HTERT RPE-1 (cell line): ENCODE measurements around the gene SYT1.

Experiments
- in situ Hi-C: fragments of 300-500 bp; cut with MboI; formaldehyde crosslinking; loops from 4 replicates; pipeline ENCODE4 v1.14.3; 2020; ENCODE audit warnings: low sequenced_read_pairs

Gene SYT1

DNA sequence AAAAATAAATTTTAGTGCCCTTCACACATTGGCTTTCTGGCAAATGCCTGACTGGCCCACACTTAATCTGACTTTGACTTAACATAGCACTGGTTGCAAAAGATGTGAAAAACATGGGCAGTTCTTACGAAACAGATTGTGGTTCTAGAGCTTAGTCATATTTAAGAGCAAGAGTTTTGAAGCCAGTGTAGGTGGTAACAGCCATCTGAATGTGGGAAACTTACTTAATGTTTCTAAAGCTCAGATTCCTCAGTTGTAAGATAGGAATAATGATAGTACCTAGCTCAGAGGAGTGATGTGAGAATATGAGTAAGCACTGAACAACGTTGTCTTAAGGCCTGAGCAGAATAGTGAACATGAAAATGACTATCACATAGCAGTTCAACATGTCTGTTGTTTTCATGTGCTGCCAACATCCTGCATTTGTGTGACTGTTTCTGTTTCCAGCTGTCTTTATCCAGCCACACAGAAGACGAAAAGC is 262.7 kb downstream of the SYT1 start:
- in situ Hi-C loops, result no loop called here

GRCh38 chr12:79128956-79129355 is 264.4 kb downstream of the SYT1 start:
- in situ Hi-C loops, result no loop called here

DNA sequence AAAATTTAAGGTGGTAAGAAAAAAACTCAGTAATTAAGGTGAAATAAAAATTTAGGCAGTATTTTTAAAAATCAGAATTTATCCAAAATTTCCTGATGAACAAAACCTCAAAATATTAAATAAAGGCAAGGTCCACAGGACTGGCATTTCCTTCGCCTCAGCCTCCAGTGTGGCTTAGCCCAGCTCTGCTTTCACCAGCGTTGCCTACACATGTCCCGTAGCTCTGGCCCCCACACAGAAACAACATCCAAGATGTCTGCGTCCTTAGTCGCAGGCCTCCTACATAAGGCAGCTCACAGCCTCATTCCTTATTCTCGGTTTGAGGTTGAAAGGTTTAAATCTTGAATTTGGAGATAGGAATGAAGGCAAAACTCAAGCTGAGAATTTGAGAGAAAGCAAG is 274.3 kb downstream of the SYT1 start:
- in situ Hi-C loops, result no loop called here

DNA sequence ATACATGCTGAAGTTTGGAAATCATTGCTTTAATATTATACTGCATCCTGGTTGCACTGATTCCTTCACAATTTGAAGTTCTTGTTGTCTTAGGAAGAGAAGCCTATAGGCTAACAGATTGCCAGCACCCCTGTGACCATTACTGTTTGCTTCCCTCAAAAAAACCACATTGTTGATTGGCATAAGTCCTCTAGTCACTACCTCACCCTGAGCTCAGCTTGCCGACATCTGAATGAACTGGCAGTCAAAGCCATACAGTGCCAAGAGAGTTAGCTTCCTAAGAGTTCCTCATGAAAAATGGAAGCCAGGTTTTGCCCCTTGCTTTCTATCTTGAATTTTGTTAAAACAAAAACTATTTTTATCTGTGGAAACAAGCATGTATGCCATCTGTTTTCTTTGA is 276.1 kb downstream of the SYT1 start:
- in situ Hi-C loops, result no loop called here

DNA sequence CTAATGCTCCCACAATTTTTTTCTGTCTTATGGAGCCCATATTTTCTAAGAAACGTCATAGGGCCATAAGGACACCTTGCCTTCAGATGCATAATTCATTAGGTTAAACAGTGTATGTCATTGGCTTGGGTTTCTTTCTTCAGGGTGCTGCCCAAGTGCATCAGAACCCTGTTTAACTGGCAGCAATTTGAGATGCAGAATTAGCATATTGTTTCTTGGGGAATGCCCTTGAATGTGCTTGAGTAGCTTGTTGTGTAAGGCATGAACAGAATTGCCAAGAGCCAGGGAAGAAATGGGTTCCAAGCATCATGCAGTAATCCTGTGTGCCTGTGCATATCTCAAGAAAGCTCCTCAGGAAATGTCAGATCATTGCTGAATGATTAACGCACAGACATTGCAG is 277.2 kb downstream of the SYT1 start:
- in situ Hi-C loops, result no loop called here

- in situ Hi-C loops, result no loop called here
Measured at GRCh38 chr12:79143803-79144202, 279.2 kb downstream of the SYT1 start.

DNA sequence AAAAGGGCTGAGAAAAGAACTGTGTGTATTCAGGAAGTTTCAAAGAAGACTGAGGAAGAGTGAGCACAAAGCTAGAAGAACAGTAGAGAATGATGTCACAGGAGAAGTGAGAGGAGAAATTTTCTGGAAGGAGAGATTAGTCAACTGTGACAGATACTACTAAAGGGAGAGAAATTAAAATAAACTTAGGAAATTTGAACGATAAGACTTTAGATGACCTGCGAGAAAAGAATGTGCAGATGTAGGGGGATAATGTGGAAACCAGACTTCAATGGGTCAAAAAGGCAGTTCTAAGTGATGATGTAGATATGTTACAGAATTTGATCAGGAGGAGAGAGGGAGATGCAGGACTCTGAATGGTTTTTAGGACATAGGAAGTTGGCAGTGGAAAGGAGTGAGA is 287.4 kb downstream of the SYT1 start:
- in situ Hi-C loops, result no loop called here

DNA sequence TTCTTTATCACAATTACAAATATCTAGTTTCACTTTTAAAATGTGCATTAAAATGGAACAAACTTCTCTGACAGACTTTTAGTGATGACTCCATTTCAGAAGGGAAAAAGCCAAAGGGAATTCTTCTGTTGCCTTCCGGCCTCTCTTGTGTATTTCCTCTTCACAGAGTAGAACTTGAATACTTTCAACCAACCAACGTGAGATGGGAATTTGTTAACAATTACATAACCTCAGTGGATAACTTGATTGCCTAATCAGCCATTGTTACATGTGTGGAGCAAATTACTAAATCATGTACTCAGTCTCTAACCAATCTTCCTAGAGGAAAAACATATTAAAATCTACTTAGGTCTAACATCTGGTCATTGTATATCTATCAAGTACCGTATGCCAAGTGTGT is 291.1 kb downstream of the SYT1 start:
- in situ Hi-C loops, result no loop called here

- in situ Hi-C loops, result no loop called here
Measured at GRCh38 chr12:79156846-79157463, 292.4 kb downstream of the SYT1 start.

- in situ Hi-C loops, result no loop called here
Measured at GRCh38 chr12:79161249-79161934, 296.8 kb downstream of the SYT1 start.

GRCh38 chr12:79162147-79162772 is 297.7 kb downstream of the SYT1 start:
- in situ Hi-C loops, result no loop called here

DNA sequence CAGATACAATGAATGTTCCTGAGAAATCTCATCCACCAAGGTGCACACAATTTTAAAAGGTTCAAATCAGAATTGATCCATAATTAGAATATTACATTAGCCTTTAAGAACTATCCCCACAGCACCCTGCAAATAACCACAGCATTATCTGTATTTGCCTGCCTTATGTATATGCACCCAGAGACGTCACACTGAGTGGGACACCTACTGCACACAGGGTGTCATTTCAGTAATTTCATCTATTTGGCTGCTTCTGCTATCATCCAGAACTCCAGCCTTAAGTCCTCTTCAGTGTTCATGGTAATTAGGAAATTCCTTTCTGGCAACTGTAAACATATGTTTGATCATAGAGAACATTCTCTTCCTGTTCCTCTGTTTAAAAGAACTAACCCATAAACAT is 298.4 kb downstream of the SYT1 start:
- in situ Hi-C loops, result no loop called here

GRCh38 chr12:79164890-79165289 is 300.3 kb downstream of the SYT1 start:
- in situ Hi-C loops, result no loop called here

DNA sequence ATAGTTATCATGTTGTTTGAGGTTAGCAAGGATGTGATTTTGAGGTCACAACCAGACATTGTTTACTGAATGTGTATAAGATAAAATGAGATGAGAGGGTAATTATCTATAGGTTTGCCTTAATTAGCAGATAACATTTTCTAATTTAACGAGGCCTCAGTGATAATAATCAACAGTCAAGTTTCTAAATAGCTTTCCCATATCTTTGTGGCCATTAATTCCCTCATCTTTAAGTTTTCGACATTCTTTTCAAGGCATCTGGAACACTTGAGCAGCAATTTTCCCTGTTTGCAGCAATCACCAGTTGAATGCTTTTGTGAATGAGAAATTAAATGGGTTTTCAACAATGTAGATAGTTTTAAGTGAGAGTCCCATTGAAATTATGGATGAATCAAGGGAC is 304.1 kb downstream of the SYT1 start:
- in situ Hi-C loops, result no loop called here

- in situ Hi-C loops, result no loop called here
Measured at GRCh38 chr12:79174626-79175025, 310.1 kb downstream of the SYT1 start.

DNA sequence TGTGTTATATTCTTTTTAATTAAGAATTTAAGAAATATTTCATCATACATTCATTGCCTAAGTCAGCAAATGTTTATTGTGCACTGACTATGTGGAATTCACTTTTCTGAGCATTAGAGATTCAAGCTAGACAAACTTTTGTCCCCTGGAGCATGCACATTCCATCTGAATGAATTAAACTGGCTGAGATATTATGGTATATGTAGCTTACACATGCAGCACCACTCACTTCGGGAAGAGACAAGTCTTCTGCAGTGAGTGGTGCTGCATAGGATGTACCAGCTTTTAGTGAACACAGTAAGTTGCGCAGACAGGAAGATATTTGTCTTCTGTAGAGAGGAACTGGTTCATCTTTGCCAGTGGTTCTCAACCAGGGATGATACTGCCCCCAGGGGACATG is 318.4 kb downstream of the SYT1 start:
- in situ Hi-C loops, result no loop called here

- in situ Hi-C loops, result no loop called here
Measured at GRCh38 chr12:79183926-79184325, 319.4 kb downstream of the SYT1 start.

- in situ Hi-C loops, result no loop called here
Measured at GRCh38 chr12:79186506-79186905, 321.9 kb downstream of the SYT1 start.

DNA sequence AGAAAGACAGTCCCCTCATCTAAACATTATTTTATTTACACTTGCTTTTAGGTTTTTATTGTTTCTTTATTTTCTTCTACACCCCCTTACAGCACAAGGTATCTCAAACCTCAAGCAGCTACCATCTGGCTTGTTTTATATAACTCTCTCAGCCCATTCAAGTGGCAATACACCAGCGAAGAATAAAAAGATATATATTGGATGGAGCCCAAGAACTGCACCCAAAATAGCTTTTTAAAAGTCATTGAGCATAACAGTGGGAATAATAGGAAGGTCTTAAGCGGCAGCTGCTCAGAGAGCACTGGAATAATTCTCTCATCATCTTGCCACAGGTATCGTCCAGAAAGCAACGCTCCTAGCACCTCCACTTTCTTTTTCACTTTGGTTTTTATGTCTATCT is 322.5 kb downstream of the SYT1 start:
- in situ Hi-C loops, result no loop called here

GRCh38 chr12:79191391-79191790 is 326.8 kb downstream of the SYT1 start:
- in situ Hi-C loops, result no loop called here

DNA sequence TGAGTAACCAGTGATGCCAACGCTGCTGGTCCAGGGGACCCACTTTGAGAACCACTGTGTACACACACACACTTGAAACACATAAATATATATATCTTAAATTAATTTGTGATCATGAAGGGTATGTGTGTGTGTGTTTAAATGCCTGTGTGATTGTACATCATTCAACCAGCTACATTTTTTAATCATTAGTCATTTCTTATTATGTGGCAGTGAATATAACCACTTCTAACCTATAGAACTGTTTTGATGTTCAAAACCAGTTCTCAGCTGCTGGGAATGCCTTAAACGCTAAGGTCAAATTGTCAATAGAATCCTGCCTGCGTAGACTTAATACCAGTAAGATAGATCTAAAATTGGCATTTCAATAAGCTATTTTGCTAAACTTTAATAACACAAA is 330.0 kb downstream of the SYT1 start:
- in situ Hi-C loops, result no loop called here

GRCh38 chr12:79199166-79199565 is 334.6 kb downstream of the SYT1 start:
- in situ Hi-C loops, result no loop called here
